KMS-11 (cell line): ENCODE measurements around the gene CAMP.

ENCODE experiments used
- H2AFZ ChIP-seq: fragments of 200-600 bp; sonication (generic); 2 replicates; pipeline ENCODE4 v1.6.1; 2016; ENCODE audit warnings: antibody characterized with exemption, mixed run types, low read depth
- H3K27ac ChIP-seq: fragments of 200-600 bp; sonication (generic); 2 replicates; pipeline ENCODE4 v1.6.1; 2016; ENCODE audit warnings: mild to moderate bottlenecking, mixed run types
- H3K27me3 ChIP-seq: fragments of 200-600 bp; sonication (generic); 2 replicates; pipeline ENCODE4 v1.6.1; 2017; ENCODE audit warnings: mild to moderate bottlenecking, low read depth, mixed run types, moderate library complexity; ENCODE audit not compliant: insufficient read depth
- H3K36me3 ChIP-seq: fragments of 200-600 bp; sonication (generic); 2 replicates; pipeline ENCODE4 v1.6.1; 2017; ENCODE audit warnings: mild to moderate bottlenecking, mixed run types; ENCODE audit not compliant: insufficient read depth
- H3K4me1 ChIP-seq: fragments of 200-600 bp; sonication (generic); 2 replicates; pipeline ENCODE4 v1.6.1; 2016; ENCODE audit warnings: mild to moderate bottlenecking, low read depth, mixed run types; ENCODE audit not compliant: poor library complexity, severe bottlenecking
- H3K4me2 ChIP-seq: fragments of 200-600 bp; sonication (generic); 2 replicates; pipeline ENCODE4 v1.7.0; 2016; ENCODE audit warnings: mild to moderate bottlenecking, mixed run types
- H3K4me3 ChIP-seq: fragments of 200-600 bp; sonication (generic); IDR thresholded peaks from 2 replicates; pipeline ENCODE4 v1.6.1; 2017; ENCODE audit warnings: low read depth, low read length, mixed read lengths; ENCODE audit not compliant: insufficient read depth
- H3K79me2 ChIP-seq: fragments of 200-600 bp; sonication (generic); 2 replicates; pipeline ENCODE4 v1.6.1; 2016; ENCODE audit warnings: low read depth, mixed run types; ENCODE audit not compliant: insufficient read depth
- H3K9ac ChIP-seq: fragments of 200-600 bp; sonication (generic); 2 replicates; pipeline ENCODE4 v1.6.1; 2016; ENCODE audit warnings: mild to moderate bottlenecking, mixed run types
- H4K20me1 ChIP-seq: fragments of 200-600 bp; sonication (generic); 2 replicates; pipeline ENCODE4 v1.6.1; 2016; ENCODE audit warnings: mild to moderate bottlenecking, mixed run types; ENCODE audit not compliant: insufficient read depth
- TF ChIP-seq, protein P1 (sequence below): fragments of 200-600 bp; sonication (generic); conservative IDR thresholded peaks from 2 replicates; pipeline ENCODE4 v1.6.1; 2017; ENCODE audit warnings: low read depth, mild to moderate bottlenecking, antibody characterized with exemption, low read length, moderate library complexity, mixed read lengths

The CAMP gene

DNA sequence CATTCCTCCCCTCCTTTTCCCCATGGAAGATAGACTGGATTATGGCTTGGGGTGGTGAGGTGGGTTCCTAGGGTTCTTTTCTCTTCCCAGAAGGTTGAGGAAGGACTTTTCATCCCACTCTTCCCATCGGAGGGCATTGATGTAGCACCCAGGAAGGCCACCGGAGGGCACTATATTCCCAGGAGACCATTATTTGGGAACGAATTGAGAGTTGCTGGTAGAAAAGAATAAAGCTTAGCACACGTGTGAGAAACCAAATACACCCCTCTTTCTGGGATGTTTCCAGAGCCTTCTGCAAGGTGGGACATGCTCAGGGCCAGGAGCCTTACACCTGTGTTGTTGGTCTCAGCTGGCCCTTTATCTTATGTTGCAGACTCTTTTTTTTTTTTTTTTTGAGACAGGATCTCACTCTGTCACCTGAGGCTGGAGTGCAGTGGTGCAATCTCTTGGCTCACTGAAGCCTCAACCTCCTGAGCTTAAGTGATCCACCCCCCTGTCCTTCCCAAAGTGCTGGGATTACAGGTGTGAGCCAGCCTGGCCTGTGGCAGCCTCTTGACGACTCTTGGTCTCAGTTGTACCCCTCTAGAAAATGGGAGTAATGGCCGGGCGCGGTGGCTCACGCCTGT lies 28.7 kb upstream of the CAMP start:
- Histone ChIP-seq H3K4me3 (no peak overlapping the region), H3K27ac (no peak overlapping the region), H3K4me2 (no peak overlapping the region), H3K27me3 (no peaks in the 10 kb centered on the region), H2AFZ (no peak overlapping the region), H3K4me1 (no peaks in the 10 kb centered on the region), H3K79me2 (no peaks in the 10 kb centered on the region), H3K36me3 (no peaks in the 10 kb centered on the region), H4K20me1 (no peaks in the 10 kb centered on the region), H3K9ac (no peak overlapping the region)
- TF ChIP-seq, protein P1, sequence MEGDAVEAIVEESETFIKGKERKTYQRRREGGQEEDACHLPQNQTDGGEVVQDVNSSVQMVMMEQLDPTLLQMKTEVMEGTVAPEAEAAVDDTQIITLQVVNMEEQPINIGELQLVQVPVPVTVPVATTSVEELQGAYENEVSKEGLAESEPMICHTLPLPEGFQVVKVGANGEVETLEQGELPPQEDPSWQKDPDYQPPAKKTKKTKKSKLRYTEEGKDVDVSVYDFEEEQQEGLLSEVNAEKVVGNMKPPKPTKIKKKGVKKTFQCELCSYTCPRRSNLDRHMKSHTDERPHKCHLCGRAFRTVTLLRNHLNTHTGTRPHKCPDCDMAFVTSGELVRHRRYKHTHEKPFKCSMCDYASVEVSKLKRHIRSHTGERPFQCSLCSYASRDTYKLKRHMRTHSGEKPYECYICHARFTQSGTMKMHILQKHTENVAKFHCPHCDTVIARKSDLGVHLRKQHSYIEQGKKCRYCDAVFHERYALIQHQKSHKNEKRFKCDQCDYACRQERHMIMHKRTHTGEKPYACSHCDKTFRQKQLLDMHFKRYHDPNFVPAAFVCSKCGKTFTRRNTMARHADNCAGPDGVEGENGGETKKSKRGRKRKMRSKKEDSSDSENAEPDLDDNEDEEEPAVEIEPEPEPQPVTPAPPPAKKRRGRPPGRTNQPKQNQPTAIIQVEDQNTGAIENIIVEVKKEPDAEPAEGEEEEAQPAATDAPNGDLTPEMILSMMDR: peak; percentile 63

DNA sequence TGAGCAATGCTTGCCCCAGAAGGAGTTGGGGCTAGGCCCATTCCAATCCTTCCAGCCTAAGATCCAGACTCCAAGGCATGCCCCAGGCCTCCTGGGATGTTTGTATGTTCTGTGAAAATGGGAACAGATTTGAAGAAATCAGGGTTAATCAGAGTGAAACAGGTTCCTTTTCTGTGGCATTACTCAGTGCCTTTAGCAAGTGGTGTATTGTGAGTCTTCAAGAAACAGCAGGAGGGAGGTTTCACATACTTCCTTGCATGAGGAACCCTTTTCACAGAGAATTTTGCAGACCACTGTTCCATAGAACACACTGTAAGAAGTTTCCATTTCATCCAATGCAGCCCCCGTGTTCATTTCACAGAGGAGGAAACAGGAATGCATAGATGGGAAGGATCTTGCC lies 26.7 kb upstream of the CAMP start:
- Histone ChIP-seq H3K36me3 (no peaks in the 10 kb centered on the region), H3K9ac (no peak overlapping the region), H3K4me3 (no peak overlapping the region), H3K27me3 (no peaks in the 10 kb centered on the region), H3K4me2 (no peak overlapping the region), H3K79me2 (no peaks in the 10 kb centered on the region), H4K20me1 (no peaks in the 10 kb centered on the region), H3K4me1 (no peaks in the 10 kb centered on the region), H2AFZ (no peak overlapping the region), H3K27ac (no peak overlapping the region)
- TF ChIP-seq, protein P1: no peak

DNA sequence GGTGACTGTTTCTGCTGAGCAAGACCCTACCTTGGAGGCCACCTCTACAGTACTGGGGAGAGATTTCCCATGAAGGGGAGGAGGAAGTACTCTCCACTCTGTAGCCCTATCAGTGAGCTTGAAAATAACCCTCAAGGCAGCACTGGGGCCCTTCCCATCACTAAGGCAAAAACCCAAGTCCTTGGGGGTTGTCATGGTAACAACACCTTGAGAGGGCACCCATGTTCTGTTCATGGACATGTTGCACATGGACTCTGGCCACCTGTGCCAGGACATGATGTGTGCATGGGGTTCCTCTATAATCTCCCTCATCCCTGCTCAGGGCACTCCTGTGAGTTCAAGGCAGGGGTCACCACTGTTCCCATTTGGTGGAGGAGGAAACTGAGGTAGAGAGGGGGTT lies 24.2 kb upstream of the CAMP start:
- Histone ChIP-seq H2AFZ (no peak overlapping the region), H3K4me2 (no peak overlapping the region), H3K79me2 (no peaks in the 10 kb centered on the region), H3K4me1 (no peaks in the 10 kb centered on the region), H4K20me1 (no peaks in the 10 kb centered on the region), H3K9ac (no peak overlapping the region), H3K36me3 (no peaks in the 10 kb centered on the region), H3K27ac (no peak overlapping the region), H3K27me3 (no peaks in the 10 kb centered on the region), H3K4me3 (no peak overlapping the region)
- TF ChIP-seq, protein P1: no peak

DNA sequence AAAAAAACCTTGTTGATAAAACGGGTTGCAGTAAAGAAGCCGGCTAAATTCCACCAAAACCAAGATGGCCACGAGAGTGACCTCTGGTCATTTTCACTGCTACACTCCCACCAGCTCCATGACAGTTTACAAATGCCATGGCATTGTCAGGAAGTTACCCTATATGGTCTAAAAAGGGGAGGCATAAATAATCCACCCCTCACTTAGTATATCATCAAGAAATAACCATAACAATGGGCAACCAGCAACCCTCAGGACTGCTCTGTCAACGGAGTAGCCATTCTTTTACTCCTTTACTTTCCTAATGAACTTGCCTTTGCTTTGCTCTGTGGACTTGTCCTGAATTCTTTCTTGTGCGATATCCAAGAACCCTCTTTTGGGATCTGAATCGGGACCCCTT lies 20.7 kb upstream of the CAMP start:
- H3K79me2 ChIP-seq: no peaks in the 10 kb centered on the region
- no peak overlapping the region for H2AFZ ChIP-seq
- H3K4me1 ChIP-seq: no peaks in the 10 kb centered on the region
- no peaks in the 10 kb centered on the region for H4K20me1 ChIP-seq
- H3K9ac ChIP-seq: no peak overlapping the region
- H3K4me3 ChIP-seq: no peak overlapping the region
- no peaks in the 10 kb centered on the region for H3K36me3 ChIP-seq
- H3K27ac ChIP-seq: no peak overlapping the region
- H3K27me3 ChIP-seq: no peaks in the 10 kb centered on the region
- H3K4me2 ChIP-seq: no peak overlapping the region
- TF ChIP-seq, protein P1: no peak
